GM20431 (cell line): ENCODE measurements around the gene GDF15.

Experiments
- in situ Hi-C: fragments of 300-500 bp; cut with MseI, MboI; formaldehyde crosslinking; loops from one replicate; pipeline ENCODE4 v1.15.0; 2020; ENCODE audit warnings: low sequenced_read_pairs; ENCODE audit not compliant: unreplicated experiment

GDF15 gene

DNA sequence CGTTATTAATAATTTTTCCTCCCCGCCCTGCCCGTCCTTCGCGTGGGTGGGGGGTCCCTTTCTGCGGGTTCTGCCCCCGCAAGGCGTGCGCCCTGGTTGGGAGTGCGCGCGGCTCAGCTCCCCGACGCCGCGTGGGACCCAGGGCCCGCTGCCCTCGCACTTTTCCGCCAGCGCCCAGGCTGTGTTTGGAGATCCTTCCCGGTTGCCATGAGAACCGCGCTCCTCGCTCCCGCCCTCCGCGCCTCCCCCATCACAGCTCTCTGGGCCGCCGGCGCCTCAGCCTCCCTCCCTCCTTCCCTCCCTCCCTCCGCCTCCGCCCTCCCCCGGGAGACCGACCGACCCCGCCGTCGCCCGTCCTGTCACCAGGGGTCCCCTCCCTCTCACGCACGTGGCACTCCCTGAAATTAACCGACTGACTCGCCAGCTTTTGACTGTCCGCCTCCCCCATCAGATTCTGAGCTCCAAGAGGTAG is 30.9 kb downstream of the GDF15 start:
- in situ Hi-C loops, result loop anchor here (10.0 kb wide), 1 partner anchor 72 kb away; the partner anchor contains the start of gene PGPEP1

DNA sequence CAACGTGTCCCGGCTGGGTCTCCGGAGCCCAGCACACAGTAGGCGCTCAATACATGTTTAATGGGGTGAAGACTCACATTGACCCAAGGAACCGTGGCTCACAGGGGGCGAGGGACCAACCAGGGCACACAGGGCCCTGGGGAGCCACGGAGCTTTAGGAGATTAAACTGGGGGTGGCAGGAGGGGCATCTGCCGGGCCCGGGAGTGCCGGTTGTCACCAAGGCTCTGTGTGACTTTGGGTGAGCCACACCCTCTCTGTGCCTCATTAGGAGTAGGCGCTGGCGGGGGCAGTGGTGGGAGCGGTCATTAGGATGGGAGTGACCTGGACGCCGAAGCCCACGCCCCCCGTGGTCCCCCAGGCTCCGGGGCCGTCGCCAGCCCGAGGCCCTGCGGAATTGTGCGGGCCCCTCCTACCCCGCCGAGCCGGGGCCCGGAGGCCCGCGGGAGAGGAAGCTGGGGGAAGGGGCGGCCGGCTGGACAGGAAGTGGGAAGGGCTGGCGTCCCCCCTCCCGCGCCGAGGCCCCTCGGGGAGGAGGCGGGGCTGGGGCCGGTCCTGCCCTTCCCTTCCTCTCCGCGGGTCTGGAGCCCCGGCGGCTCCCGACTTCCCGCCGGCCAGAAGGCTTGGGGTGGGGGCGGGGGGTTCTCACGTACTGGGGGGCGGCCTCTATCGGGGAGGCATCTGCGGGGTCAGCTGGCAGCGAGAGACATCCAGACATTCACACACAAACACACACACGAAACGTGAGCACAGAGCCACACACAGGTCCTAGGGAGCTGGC is 31.5 kb downstream of the GDF15 start:
- in situ Hi-C loops, result loop anchor here (10.0 kb wide), 1 partner anchor 73 kb away; the partner anchor contains the start of gene PGPEP1

DNA sequence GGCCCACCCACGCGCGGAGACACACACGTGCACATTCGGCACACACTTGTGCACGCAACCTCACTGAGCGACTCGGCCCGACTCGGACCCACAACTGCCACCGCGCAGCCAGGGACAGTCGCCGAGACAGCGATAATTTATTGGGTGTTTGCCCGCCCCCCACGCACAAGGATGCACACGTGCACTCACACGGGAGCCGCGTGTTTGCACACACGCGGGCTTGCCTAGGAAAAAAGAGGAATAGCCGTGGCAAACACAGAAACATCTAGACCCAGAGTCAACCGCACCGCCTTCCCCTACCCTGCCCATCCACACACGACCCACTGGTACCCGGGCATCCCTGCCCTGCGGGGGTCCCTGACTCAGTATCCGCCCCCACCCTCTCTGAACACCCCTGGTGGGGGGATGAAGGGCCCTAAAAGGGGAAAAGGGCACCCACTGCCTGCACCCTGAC is 32.1 kb downstream of the GDF15 start:
- in situ Hi-C loops, result loop anchor here (10.0 kb wide), 1 partner anchor 73 kb away; the partner anchor contains the start of gene PGPEP1

DNA sequence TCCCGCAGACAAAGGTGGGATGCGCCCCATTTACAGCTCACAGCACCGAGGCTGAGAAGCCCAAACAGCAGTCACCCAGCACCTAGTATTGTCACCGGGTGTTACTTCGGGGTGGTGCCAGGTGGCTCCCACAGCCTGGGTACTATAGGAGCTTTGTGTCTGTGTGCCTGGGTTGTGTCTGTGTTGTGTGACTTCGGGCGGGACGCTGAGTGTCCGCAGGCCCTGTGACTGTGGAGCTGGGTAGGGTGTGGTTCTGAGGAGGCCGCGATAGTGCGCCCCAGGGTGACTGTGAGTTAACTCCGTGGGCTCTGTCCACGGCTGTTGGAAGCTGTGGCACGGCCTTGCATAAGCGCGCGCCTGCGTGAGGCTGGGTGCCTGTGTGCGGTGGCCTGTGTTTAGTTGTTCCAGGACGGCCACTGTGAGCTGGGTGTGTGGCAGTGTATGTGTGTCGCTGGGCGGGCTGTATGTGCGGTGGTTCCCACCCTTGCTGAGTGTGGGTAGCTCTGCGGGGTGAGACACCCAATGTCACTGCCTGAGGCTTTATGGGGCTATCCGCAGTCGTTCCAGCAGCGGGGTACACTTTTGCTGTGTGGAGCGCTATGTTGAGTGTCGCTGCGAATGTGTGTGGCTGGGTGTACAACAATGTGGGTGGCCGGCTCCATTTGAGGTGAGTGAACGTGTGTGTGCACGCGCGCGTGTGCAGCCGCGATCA is 32.7 kb downstream of the GDF15 start:
- in situ Hi-C loops, result loop anchor here (10.0 kb wide), 1 partner anchor 74 kb away; the partner anchor contains the start of gene PGPEP1

DNA sequence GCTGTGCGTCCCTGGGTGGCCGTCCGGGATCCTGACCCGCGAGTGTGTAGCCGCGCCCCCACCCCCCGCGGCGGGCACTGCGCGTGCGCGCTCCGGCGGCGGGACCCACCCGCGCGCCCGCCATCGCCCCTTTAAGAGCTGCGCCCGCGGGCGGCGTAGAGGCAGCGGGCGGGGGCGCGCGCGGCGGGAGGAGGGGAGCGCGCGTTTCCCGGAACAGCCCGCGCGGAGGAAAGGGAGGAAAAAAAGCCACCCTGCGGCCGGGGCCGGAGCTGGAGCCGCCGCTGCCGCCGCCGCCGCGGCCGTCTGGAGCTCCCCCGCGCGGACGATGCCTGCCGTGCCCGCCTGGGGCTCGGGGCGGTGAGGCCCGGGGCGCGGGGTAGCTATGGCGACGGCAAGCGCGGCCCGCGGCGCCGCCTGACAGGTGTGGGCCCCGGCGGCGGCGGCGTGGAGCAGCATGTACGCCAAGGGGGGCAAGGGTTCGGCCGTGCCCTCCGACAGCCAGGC is 33.3 kb downstream of the GDF15 start, which contains the start of gene SSBP4:
Gene SSBP4 (plus strand): TSS at position 204 of the 504 bp plus-strand sequence. CDS start 251 bp downstream, at position 455.
- in situ Hi-C loops, result loop anchor here (10.0 kb wide), 1 partner anchor 74 kb away; the partner anchor contains the start of gene PGPEP1

DNA sequence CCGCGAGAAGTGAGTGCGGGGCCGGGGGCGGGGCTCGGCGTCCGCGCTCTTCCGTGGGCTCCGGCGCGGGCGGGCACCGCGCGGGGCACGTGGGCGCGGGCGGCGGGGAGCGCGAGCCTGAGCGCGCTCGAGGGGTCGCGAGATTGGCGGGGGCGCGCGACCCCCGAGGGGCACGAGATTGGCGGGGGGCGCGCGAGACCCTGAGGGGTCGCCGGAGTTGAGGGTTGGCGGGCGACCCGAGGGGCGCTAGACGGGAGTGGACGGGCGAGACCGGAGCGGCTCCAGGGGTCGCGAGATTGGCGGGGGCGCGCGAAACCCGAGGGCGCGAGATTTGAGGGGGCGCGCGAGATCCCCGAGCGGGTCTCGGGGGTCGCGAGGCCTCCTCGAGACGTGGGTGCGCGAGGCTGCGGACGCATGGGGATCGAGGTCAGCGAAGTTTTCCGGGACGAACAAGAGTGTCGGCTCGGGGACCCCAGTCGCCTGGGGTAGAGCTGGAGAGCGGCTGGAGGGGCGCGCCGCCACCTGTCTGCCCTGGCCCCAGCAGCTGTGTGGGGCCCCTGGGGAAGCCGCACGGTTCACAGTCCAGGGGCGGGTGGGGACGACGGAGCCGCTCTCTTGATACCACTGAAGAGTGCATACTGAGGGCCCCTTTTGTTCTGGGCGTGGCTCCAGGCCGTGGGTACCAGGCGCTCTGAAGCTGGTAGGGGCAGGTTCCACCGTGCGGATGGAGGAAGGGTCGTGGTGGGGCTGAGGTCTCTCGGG is 33.9 kb downstream of the GDF15 start:
- in situ Hi-C loops, result loop anchor here (10.0 kb wide), 1 partner anchor 75 kb away; the partner anchor contains the start of gene PGPEP1

DNA sequence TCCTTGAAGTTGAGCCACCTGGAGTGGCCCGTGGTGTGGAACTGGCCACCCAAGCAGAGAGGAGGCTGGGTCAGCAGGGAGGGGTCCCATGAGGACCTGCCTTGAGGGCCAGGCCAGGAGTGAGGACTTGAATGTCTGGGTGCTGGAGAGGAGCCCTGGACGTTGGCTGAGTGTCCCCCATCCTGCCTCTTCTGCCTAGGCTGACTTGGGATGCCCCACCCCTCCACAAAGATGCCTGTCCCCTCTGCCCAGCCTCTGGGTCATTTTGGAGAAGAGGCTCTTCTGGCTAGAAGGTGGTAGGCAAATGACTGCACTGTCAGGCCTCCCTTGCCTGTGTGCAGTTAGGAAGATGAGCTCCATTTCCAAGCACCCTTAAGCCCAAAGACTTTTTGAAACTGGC is 35.0 kb downstream of the GDF15 start:
- in situ Hi-C loops, result no loop called here

DNA sequence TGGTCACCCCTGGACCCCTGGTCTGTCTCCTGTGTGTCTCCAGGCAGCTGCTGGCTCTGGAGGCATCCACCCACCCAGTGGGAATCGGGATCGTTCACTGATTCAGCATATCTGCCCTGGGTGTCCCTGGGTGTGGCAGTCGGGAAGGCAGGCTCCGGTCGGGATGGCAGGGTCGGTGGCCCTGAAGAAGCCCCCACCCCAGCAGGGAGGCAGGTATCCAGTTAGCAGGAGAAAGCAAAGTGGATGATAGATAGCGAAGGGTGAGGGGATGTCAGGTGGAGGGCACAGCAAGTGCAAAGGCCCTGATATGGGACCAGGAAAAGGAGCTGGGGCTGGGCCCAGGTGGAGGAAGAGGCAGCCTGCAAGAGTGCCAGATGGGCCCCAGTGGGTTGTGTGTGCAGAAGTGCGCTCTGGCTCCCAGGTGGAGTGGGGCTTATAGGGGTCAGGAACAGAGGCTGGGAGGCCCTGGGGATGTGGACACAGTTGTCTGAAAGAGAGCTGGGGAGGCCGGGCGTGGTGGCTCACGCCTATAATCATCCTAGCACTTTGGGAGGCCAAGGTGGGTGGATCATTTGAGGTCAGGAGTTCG is 35.5 kb downstream of the GDF15 start:
- in situ Hi-C loops, result no loop called here

DNA sequence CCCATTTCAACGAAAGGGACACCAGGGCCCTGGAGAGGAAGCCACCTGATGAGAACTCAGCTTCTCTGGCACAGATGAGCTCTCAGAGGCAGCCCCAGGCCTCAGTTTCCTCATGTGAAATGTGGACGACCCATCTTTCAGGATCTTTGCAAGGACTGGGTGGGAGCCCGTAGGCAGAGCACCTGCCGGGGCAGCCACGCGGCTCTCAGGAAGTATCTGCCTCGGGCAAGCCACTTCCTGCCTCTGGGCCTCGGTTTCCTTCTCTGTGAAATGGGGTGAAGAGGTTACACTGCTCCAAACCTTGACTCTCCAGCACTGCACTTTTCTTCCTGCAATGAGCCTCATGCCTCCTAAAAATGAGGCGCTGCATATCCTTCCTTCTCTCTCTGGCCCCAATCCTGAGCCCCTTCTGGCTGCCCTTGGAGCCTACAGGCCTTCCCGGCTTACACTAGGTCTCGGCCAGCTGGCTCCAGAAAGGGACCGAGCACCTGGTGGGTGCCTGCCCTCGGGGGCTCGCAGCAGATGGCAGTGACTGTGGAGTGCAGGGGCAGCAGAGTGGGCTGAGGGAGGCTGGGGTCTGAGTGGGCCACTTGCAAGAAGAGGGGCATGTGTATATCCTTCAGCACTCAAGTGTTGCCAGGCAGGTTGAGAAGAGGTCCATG is 36.7 kb downstream of the GDF15 start:
- in situ Hi-C loops, result no loop called here

DNA sequence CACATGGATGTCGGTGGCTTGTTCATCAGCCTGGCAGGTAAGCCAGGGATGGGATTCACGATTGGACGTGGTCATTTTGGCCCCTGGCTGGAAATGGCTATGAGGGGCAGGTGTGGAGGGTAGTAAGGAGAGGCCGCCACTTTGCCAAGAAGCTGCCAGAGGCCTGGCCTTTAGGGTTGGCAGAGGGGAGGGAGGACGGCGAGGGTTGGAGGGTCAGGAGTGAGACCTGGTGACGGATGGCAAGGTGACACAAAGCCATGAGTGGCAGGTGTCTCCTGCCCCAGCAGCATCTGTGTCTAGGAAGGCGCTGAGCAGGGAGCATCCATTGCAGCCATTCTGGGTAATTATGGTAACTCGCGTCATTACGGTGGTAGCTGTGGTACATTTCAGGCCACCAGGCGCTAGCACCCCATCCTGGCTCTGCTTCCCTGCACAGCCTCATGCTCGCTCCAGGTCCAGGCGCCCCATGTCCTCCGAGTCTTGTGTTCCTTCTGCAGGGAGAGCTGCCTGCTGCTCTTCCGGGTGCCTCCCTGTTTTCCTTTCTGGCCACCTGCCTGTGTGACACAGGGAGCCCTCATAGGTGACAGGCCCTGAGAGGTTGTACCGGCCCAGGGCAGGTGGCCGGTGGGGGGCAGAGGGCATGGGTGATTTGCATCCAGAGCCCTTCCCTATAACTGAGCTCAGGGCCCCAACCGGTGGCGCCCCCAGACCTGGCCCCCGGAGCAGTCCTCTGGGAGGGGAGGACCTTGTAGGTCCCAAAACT is 37.5 kb downstream of the GDF15 start:
- in situ Hi-C loops, result no loop called here

DNA sequence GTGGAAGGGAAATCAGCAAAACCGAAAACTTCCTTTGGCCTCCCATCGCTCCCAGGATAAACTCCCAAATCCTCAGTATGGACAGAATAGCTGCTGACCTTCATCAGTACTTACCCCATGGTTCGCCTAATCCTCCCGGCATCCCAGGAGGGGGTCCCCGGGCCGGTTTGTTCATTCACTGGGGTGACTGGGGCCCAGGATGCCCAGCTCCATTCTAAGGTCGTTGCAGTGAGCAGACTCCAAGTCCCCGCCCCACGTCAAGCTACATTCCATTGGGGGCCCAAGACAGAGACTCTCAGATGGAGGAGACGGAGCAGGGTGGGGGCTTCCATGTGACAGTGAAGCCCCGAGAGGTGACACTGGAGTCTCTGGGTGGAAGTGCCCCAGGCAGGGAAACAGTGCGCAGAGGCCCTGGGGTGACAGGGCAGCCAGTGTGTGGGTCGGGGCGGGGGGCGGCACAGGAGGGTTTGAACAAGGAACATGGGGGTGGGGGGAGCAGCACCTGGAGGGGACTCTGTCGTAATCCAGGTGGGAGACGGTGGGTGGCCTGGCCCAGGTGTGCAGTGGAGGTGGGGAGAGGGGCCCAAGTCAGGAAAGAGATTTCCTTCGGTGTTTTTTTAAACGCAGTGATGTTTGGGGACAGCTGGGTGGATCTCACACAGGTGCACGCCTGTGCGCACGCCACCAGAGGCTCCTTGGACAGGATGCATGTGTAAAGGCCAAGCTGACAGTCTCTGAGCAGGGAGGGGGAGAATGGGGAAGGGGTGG is 38.3 kb downstream of the GDF15 start:
- in situ Hi-C loops, result no loop called here

DNA sequence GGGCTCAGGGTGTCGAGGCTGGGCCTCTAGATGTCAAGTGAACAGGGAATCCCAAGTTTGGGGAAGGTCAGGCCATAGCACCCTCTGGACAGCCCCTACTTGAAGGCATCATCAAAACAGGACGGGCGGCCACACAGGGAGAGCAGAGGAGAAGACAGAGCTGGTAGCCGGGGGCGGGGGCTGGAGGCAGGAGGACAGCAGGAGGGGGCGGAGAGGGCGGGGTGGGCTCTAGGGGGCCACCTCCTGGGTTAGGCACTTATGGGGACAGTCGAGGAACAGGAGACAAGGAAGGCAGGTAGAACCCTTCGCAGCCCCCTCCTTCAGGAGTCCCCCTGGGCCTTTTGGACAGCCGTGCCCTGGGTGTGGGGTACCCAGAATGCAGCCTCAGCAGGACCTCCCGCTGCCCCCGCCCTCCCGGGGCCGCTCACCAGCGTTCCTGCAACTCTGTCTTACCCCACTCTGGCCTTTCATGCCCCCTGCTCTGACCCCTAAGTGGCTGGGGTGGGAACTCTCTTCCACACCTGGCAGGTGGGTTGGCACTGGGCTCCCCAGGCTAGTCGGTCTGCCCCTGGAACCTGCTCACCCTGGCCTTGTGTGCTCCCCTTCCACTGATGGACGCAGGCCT is 39.0 kb downstream of the GDF15 start:
- in situ Hi-C loops, result no loop called here

DNA sequence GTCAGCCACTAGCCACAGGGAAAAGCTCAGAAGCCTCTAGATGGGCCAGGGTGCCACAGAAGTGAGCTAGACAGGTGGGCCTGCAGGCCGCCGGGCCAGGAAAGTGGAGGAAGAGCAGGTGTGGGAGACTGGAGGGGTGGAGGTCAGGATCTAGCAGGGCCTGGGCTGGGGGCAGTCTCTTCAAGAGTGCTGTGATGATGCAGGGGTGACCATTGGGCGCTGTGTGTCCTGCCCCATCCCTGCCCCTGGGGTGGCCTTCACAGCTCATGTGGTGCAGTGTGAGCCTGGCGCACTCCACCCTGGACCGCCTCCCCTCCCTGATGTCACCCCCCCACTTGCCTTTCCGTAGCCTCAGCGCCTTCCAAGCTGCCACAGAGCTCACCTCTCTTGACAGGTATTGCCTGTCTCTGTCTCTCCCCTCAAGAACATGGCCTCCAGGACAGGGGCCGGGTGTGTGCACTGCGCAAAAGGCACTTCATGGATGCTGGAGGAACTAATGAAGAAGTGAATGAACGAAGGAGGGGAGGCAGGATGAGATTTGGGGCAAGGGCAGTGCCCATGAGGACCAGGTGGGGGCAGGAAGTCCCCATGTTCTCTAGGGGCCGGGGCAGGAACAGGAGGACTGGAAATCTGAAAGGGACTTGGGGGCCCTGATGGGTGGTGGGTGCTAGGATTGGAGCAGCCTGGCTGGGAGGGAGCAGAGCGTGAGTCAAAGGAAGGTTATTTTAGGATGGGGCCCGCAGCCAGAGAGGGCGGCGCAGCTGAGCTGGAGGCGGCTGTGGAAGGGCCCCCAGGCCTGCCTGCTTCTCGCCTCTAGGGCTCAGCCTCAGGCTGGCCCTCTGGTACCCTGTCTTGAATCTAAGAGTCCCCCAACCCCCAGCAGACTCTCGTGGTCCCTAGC is 39.8 kb downstream of the GDF15 start:
- in situ Hi-C loops, result no loop called here

DNA sequence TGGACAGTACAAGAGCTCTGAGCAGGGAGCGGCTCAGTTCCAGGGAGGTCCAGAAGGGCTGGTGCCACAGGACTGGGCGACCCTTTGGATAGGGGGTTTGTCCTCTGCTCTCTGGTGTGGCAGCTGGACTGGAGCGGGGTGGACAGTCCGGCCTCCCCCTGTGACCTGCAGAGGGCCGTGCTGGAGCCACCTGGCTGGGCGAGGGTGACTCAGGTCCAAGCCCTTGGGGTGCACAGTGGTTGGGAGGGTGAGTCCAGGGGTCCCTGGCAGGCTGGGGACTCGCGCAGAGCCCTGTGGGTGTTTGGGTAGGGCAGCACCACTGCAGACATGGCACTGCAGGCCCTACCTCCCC is 40.4 kb downstream of the GDF15 start:
- in situ Hi-C loops, result no loop called here

DNA sequence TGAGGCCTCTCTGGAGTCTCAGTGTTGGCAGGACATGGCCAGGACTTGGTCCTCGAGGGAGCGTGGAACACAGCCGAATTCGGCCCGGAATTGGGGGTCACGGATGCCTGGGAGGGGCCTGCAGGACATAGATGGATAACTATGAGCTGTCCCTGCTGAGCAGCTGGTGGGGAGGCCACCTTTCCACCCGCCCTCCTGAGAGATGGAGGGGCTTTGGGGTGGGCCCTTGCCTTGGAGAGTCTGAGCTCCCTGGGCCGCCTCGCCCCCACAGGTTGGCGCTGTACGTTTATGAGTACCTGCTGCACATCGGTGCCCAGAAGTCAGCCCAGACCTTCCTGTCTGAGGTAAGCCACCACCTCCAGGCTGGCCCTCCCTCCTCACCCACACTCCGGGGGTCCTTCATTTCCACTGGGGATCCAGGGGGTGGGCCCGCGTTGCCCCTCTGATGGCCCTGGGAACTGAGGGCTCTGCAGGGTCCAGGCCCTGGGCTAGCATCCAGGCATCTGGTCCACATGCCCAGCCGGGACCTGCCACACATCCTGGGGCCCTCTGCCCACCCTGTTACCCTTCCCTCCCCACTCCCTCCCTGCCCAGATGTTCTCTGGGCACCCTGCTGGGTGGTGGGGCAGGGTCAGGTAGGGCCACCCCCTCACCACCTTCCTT is 41.3 kb downstream of the GDF15 start:
- in situ Hi-C loops, result no loop called here

DNA sequence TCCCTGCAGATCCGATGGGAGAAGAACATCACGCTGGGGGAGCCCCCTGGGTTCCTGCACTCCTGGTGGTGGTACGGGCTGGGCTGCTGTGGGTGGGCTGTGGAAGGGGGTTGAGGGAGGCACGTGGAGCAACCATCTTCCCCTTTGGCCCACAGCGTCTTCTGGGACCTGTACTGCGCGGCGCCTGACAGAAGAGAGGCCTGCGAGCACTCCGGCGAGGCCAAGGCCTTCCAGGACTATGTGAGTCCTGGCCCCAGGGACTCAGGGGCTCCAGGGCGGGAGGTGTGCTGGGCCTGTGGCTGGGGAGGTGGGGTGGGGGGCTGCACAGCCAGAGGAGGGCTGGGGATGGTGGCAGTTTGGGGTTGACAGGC is 41.8 kb downstream of the GDF15 start:
- in situ Hi-C loops, result no loop called here
